ENCODE measurements around the gene GAGE12J.
"Not testable (repeated sequence)": the region's sequence is repeated elsewhere in the genome, so short reads cannot be mapped to it uniquely, and the experiment has no call there.

GAGE12J gene

DNA sequence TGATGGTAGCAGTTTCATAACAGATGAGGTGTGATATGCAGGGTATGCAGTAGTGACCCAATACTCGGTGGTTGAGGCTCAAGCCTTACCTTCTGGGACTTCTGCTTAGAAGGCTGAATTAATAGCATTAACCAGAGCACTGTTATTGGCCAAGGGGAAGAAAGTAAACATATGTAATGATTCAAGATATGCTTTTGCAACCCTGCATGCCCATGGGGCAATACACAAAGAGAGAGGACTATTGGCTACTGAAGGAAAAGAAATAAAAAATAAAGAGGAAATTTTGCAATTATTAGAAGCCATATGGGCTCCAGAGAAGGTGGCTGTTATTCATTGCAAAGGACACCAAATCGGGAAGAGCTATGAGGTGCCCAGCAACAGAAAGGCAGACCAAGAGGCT lies 9.7 kb upstream of the GAGE12J start:
- TF ChIP-seq CTCF (IDR thresholded peaks at IDR 0.05; ENCODE audit: low read depth, low read length): no peak
- H3K4me3 ChIP-seq (ENCODE audit: low read depth, low read length): no peak overlapping the region

GRCh38 chrX:49316085-49316484 lies 5.8 kb upstream of the GAGE12J start:
- H3K4me3 ChIP-seq (ENCODE audit: low read depth, low read length): no peak overlapping the region
- TF ChIP-seq CTCF (IDR thresholded peaks at IDR 0.05; ENCODE audit: low read depth, low read length): no peak

- not testable (repeated sequence) for H3K4me3 ChIP-seq (ENCODE audit: low read depth, low read length)
Measured at GRCh38 chrX:49322266-49322665, 429 bp downstream of the GAGE12J start.

DNA sequence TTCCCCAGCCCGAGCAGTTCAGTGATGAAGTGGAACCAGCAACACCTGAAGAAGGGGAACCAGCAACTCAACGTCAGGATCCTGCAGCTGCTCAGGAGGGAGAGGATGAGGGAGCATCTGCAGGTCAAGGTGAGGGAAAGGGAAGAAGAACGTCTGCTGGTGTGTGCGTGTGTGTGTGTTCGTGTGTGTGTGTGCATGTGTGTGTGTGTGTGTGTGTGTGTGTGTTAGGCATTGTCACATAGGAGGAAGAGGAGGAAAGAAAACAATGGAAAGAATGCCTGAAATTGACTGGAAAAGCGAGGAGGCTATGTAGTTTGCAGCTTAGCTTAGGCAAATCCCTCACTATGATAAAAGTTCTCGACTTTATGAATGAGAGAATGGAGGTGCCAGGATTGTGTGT lies 1.9 kb downstream of the GAGE12J start:
- not testable (repeated sequence) for H3K4me3 ChIP-seq (ENCODE audit: low read depth, low read length)

GRCh38 chrX:49330421-49330820 lies 8.6 kb downstream of the GAGE12J start:
- H3K4me3 ChIP-seq (ENCODE audit: low read depth, low read length): not testable (repeated sequence)

DNA sequence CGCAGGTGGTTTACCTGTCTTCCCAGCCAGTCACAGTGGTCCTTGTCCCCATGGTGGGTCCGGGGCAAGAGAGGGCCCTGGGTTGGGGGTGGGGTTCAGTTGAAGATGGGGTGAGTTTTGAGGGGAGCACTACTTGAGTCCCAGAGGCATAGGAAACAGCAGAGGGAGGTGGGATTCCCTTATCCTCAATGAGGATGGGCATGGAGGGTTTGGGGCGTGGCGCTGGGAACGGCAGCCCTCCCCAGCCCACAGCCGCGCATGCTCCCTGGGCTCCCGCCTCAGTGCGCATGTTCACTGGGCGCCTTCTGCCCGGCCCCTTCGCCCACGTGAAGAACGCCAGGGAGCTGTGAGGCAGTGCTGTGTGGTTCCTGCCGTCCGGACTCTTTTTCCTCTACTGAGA lies 9.4 kb downstream of the GAGE12J start, which contains the start of gene GAGE13:
GAGE13 (plus strand) TSS at position 301 of the 400 bp plus-strand sequence. CDS start 1,156 bp downstream, outside the sequence.
- H3K4me3 ChIP-seq (ENCODE audit: low read depth, low read length): not testable (repeated sequence)

- not testable (repeated sequence) for H3K4me3 ChIP-seq (ENCODE audit: low read depth, low read length)
Measured at GRCh38 chrX:49331841-49332240, 10.0 kb downstream of the GAGE12J start.

GRCh38 chrX:49341449-49341848 lies 19.6 kb downstream of the GAGE12J start:
- H3K4me3 ChIP-seq (ENCODE audit: low read depth, low read length): not testable (repeated sequence)

- not testable (repeated sequence) for H3K4me3 ChIP-seq (ENCODE audit: low read depth, low read length)
Measured at GRCh38 chrX:49344496-49345175, 22.8 kb downstream of the GAGE12J start.

- not testable (repeated sequence) for H3K4me3 ChIP-seq (ENCODE audit: low read depth, low read length)
Measured at GRCh38 chrX:49345402-49345801, 23.6 kb downstream of the GAGE12J start.

DNA sequence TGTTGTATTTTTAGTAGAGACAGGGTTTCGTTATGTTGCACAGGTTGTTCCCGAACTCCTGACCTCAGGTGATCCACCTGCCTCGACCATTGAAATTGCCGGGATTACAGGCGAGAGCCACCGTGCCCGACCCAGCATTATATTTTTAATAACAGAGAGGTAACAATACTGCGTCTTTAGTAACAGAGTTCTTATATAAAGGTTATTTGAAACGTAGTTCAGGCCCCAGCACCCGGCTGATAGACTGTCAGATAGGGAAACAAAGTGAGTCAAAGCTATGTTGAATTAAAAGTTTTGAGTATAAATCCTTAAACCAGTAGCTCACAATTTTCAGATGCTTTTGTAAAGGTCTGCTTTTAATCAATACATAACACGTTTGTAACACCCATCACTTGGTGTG lies 24.3 kb downstream of the GAGE12J start:
- H3K4me3 ChIP-seq (ENCODE audit: low read depth, low read length): not testable (repeated sequence)
